RPMI7951 (cell line): ENCODE data around the gene SESN1. TPM values are rescaled to one million over a fixed set of nuclear protein-coding genes. Genes with fewer than 3 reads are reported as not detected.

Experiments used
- DNase-seq: peaks from one replicate; pipeline ENCODE4 v3.0.0-alpha.2; 2012; ENCODE audit warnings: low read depth
- total RNA-seq: library from RNA; depleted of rRNA; stranded (reverse); fragments of >200 nt; shearing (Covaris generic); gene quantifications from 2 replicates; pipeline ENCODE4 v1.2.3, GENCODE V29; 2014; rRNA removed

The SESN1 gene
- total RNA-seq, 1 experiment from 2014 or later = 9.9 TPM

- no peak for DNase-seq
Measured at GRCh38 chr6:108940741-108941140, 153.9 kb downstream of the SESN1 start.

- no peak for DNase-seq
Measured at GRCh38 chr6:108937170-108937569, 157.5 kb downstream of the SESN1 start.

Other genes starting within 250 kb of the SESN1 start
- 0.78 and 1.2 TPM in 2 replicates for gene ARMC2, start 246.4 kb downstream of the SESN1 start, total RNA-seq
- 43.8 and 77.3 TPM in 2 replicates for gene CEP57L1, start 661 bp upstream of the SESN1 start, total RNA-seq